Panc1 (cell line): ENCODE data around the gene PPP1R13L. TPM values are rescaled to one million over a fixed set of nuclear protein-coding genes. Genes with fewer than 3 reads are reported as not detected.

Experiments
- ATAC-seq: fragments of 200-7000 bp; cut with Tn5 transposase; 2 replicates; pipeline ENCODE4 v1.9.1; 2020; ENCODE audit warnings: mild to moderate bottlenecking, moderate library complexity
- BruUV-seq: library from RNA; stranded (reverse); fragments of 400-500 nt; replicated peaks from 2 replicates; lab custom pipeline; 2021; lab: Mats Ljungman, UMichigan
- CTCF ChIA-PET: fragments of 300-600 bp; sonication (Branson Sonifier 250); formaldehyde crosslinking; loops from one replicate; lab custom pipeline; 2022; ENCODE audit warnings: antibody characterized with exemption; lab: Charles Lee
- POLR2A ChIA-PET: fragments of 300-600 bp; sonication (Branson Sonifier 250); formaldehyde crosslinking; loops from one replicate; lab custom pipeline; 2022; ENCODE audit warnings: antibody characterized with exemption; lab: Charles Lee
- DNase-seq: peaks from one replicate; pipeline ENCODE4 v3.0.0-alpha.2; 2010; ENCODE audit warnings: low read depth, low spot score
- H3K27ac ChIP-seq: 2 replicates; pipeline ENCODE4 v1.5.1; 2011; ENCODE audit warnings: mild to moderate bottlenecking, low read length, inconsistent platforms
- H3K27me3 ChIP-seq: fragments of 200-500 bp; sonication (Bioruptor generic); 2 replicates; pipeline ENCODE4 v1.6.0; 2014; ENCODE audit warnings: low read length, inconsistent platforms; ENCODE audit not compliant: control insufficient read depth, insufficient read depth
- H3K36me3 ChIP-seq: fragments of 200-500 bp; sonication (Bioruptor generic); 2 replicates; pipeline ENCODE4 v1.5.1; 2014; ENCODE audit warnings: inconsistent platforms, mild to moderate bottlenecking, low read length, moderate library complexity; ENCODE audit not compliant: control insufficient read depth, insufficient read depth
- H3K4me1 ChIP-seq: 2 replicates; pipeline ENCODE4 v1.5.1; 2011; ENCODE audit warnings: inconsistent platforms, mild to moderate bottlenecking, low read length, moderate library complexity; ENCODE audit not compliant: control insufficient read depth, insufficient read depth
- H3K4me3 ChIP-seq, 2 experiments: 2 replicates each; pipeline ENCODE4 v1.5.1; 2011 to 2012; ENCODE audit warnings: low read depth in 2 of 2, low read length in 2 of 2, mild to moderate bottlenecking in 2 of 2, inconsistent platforms in 1 of 2, moderate library complexity in 1 of 2
- H3K9me3 ChIP-seq: fragments of 200-500 bp; sonication (Bioruptor generic); 2 replicates; pipeline ENCODE4 v1.5.1; 2014; ENCODE audit warnings: low read depth, mild to moderate bottlenecking, inconsistent platforms, low read length, moderate library complexity; ENCODE audit not compliant: control insufficient read depth, insufficient read depth
- CTCF ChIP-seq: fragments of 450-650 bp; IDR thresholded peaks from 2 replicates; pipeline ENCODE4 v1.5.1; 2017; ENCODE audit warnings: mild to moderate bottlenecking
- POLR2AphosphoS5 ChIP-seq: IDR thresholded peaks from 2 replicates; pipeline ENCODE4 v1.6.1; 2012; ENCODE audit warnings: mild to moderate bottlenecking, low read depth, low read length, moderate library complexity
- REST ChIP-seq, 2 experiments: IDR thresholded peaks; 2 replicates each; pipeline ENCODE4 v1.6.1; 2011 to 2012; ENCODE audit warnings: low read depth in 2 of 2, control low read depth in 1 of 2, low read length in 1 of 2, mild to moderate bottlenecking in 1 of 2, moderate library complexity in 1 of 2; ENCODE audit not compliant: insufficient read depth in 1 of 2
- SIN3A ChIP-seq: IDR thresholded peaks from 2 replicates; pipeline ENCODE4 v1.6.1; 2012; ENCODE audit warnings: low read depth, mild to moderate bottlenecking, low read length, moderate library complexity, borderline replicate concordance; ENCODE audit not compliant: insufficient read depth
- TCF7L2 ChIP-seq: IDR thresholded peaks from 2 replicates; pipeline ENCODE4 v1.6.1; 2011; ENCODE audit warnings: mild to moderate bottlenecking, low read depth, low read length, inconsistent platforms
- in situ Hi-C: cut with HindIII; loops from 2 replicates; pipeline ENCODE4 v1.10.0; 2016; ENCODE audit warnings: low sequenced_read_pairs, low pct_unique_long_range_greater_than_20kb
- intact Hi-C: fragments of 100-400 bp; cut with micrococcal nuclease; formaldehyde crosslinking; loops from one replicate; pipeline ENCODE4 v1.10.0; 2022; ENCODE audit not compliant: unreplicated experiment
- total RNA-seq: library from RNA; stranded (reverse); gene quantifications from one replicate; pipeline ENCODE4 v1.2.1, GENCODE V29; 2021; ENCODE audit not compliant: unreplicated experiment

PPP1R13L gene
- total RNA-seq, 1 experiment from 2014 or later: 39.1 TPM

- in situ Hi-C loops: no loop called here
- BruUV-seq: no TSS peak
- Histone ChIP-seq H3K27me3 (no peaks in the 10 kb centered on the region), H3K27ac (peak overlapping the region; percentile 72), H3K4me1 (peaks cover 18% of the 10 kb centered on the region), H3K4me3 (peak overlapping the region; percentile 57 to 77), H3K36me3 (no peaks in the 10 kb centered on the region), H3K9me3 (no peaks in the 10 kb centered on the region)
- ChIA-PET POLR2A (interaction anchor here (0.6 kb wide), 1 partner anchor 47 kb away, joined by 5 read pairs; no protein-coding TSS in a partner anchor), CTCF (interaction anchor here (0.6 to 1.2 kb wide), 3 partner anchors 50 to 53 kb away, joined by 3 to 7 read pairs (median 3); no protein-coding TSS in a partner anchor)
- no peak for DNase-seq
- TF ChIP-seq CTCF (no peak; the same call in 1 of the 2 replicates), REST (IDR thresholded peaks at IDR 0.05; ENCODE audit: insufficient read depth in 1 of 2, low read depth in 2 of 2, low read length in 1 of 2) (no peak), SIN3A (no peak), TCF7L2 (no peak), POLR2AphosphoS5 (no peak)
- ATAC-seq: 0 out of 2 replicates have a peak, but pooled peaks have one; percentile 3
- intact Hi-C loops: no loop called here
These were observed 23.7 kb upstream of the PPP1R13L start for GRCh38 chr19:45428384-45429231.

GRCh38 chr19:45424191-45425058, 19.6 kb upstream of the PPP1R13L start:
- in situ Hi-C loops (no loop called here), intact Hi-C loops (no loop called here)
- H3K27ac ChIP-seq: peak overlapping the region; percentile 97
- ChIA-PET POLR2A (interaction anchor here (0.6 to 0.7 kb wide), 2 partner anchors 21 to 50 kb away, joined by 4 to 20 read pairs; no protein-coding TSS in a partner anchor), CTCF (interaction anchor here (0.5 to 0.7 kb wide), 4 partner anchors 10 to 165 kb away, joined by 5 to 9 read pairs (median 6); no protein-coding TSS in a partner anchor)
- no peaks in the 10 kb centered on the region for H3K9me3 ChIP-seq
- BruUV-seq: TSS peak; percentile 96
- peak overlapping the region; percentile 61 to 84 for H3K4me3 ChIP-seq
- H3K36me3 ChIP-seq: peaks cover 5% of the 10 kb centered on the region; the same call in 1 of the 2 replicates
- no peaks in the 10 kb centered on the region for H3K27me3 ChIP-seq
- DNase-seq (no peak), ATAC-seq (peak; percentile 72)
- TF ChIP-seq POLR2AphosphoS5 (no peak), TCF7L2 (no peak), REST (IDR thresholded peaks at IDR 0.05; ENCODE audit: insufficient read depth in 1 of 2, low read depth in 2 of 2, low read length in 1 of 2) (no peak), CTCF (no peak), SIN3A (no peak)
- peaks cover 21% of the 10 kb centered on the region for H3K4me1 ChIP-seq
